ENCODE results near the gene SPRTN.

DNA sequence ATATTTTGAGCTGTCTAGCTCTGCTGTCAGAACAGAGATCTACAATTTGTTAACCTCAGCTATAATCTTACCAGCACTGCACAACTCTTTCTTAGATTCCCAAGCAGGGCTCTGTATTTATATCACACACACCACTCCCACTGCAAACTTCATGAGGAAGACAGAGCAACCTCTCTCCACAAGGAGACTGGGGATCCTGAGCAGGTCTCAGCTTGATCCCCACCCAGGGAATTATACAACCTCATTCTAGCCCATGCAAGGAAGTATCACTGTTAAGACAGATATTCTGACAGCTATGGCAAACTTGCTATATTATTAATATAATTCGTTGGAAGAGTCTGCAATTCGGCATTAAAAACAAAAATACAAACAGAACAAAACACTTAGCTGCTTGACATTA, 43.6 kb downstream of the SPRTN start:
- TF ChIP-seq CTCF (IDR thresholded peaks at IDR 0.05; ENCODE audit: low read depth, low read length): no peak
- no peak for TF ChIP-seq EZH2phosphoT487 (IDR thresholded peaks at IDR 0.05; ENCODE audit: low read depth)

Data from OCI-LY3 (cell line).